SIG-M5 treated with dmso at 0.1 percent for 504 hours (cell line): ENCODE data around the gene BTBD2.

ENCODE experiments used
- DNase-seq: peaks from one replicate; lab custom pipeline; 2025; ENCODE audit not compliant: unreplicated experiment; lab: John Stamatoyannopoulos, UW

BTBD2 gene

DNA sequence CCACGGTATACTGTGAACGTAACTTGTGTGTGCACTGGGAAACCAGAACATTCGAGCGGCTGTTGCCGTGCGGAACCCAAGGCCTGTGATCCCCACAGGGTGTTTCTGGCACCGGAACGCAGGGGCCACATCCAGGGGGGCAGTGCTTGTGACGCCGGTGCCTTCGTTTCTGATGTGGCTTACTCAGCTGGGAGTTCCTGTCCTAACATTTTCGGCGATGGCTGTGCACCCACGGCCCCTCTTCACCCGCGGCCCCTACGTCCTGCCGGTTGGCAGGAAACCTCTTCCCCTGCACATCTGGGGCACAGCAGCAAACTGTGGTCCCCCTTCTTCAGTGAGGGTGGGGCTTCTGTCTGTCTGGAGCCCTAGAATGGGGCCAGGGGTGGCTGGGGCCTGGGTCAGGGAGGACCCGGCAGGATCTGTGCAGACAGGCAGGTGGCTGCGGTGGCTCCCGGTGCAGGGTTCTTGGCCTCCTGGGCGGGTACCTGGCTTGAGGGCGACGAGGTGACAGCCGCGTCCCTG, 48.4 kb downstream of the BTBD2 start:
- DNase-seq: no peak

DNA sequence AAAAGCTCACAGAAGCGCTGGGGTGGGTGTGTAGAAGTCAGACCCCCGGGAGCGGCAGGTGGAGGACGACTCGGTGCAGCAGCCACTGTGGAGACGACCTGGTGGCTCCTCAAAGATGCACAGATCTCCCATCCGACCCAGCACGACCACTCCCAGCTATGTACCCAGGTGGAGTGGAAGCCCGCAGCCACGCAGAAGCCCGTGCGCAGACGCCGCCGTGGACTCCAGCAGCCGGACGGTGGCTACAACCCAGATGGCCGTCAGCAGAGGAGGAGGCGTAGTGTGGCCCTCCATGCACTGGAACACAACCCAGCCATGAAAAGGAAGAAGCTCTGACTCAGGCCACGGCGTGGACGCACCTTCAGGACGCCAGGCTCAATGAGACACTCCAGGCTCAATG, 52.8 kb downstream of the BTBD2 start:
- DNase-seq: no peak

- no peak for DNase-seq
Measured at GRCh38 chr19:1961000-1961883, 54.3 kb downstream of the BTBD2 start.

- DNase-seq: no peak
Measured at GRCh38 chr19:1959928-1960589, 55.5 kb downstream of the BTBD2 start.

DNA sequence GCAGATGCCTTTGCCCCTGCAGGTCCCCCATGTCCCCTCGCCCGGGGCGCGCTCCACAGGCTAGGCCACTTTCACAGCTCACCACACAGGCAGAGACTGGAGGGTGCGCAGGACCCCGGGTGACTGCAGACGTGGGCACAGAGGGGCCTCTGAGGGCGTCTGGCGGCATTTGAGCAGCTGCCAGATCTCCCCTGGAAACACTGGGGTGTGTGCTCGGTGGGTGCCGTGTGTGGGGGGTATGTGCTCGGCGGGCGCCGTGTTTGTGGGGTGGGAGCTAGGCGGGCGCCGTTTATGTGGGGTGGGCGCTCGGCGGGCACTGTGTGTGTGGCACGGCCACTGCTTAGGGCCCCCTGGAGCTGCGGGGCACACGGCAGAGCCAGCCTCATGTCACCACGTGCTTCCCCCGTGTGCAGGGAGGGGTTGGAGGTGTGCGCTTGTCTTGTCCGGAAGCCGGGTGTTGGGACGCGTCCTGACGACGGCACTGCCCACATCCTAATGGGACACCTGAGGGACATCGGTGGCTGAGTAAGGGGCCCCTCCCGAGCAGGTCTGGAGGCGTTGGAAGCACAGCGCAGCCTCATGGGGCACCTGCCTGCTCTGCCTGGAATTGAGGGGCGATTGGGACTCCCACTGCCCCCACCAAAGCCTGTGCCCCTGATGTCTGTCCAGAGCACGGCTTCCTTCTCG, 57.8 kb downstream of the BTBD2 start:
- no peak for DNase-seq

DNA sequence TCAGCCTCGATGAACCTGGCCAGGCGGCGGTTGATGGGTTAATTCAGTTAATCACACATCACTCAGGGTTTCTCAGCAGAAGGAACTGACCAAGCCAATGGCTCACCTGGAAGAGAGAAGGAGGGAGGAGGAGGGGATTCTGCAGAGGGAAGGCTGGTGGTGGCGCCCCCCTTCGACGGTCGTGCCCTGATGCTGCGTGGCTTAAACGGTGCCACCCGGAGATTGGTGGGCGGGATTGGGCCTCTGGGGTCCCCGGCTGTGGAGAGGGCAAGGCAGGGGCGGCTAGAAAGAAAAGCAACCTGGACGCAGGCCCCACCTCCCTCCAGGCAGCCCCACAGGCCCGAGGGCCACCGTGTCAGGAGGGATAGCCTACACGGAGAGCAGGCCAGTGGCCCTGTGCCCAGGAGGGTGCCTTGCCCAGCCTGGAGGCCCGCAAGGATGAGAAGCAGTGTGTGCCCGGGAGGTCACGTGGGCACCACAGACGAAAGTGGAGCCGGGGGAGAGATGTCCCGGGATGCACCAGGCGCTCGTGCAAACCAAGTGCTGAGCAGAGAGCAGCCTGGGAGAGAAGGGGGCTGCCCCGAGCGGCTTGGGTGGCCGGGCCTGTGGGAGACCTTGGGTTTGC, 58.5 kb downstream of the BTBD2 start:
- DNase-seq: no peak

DNA sequence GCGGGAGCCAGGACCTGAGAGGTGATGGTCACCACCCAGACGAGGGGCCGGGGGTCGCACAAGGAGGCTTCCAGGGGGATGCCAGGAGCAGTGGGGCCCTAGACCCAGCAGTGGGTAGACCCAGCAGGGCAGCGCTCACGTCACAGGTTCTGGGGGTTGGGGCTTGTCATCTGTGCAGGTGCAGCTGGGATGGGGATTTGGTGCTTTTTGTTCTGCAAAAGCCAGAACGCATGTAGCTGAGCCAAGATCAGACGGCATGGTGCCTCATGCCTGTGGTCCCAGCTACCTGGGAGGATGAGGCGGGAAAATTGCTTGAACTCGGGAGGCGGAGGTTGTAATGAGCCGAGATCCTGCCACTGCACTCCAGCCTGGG, 59.4 kb downstream of the BTBD2 start:
- no peak for DNase-seq

GRCh38 chr19:1955171-1956121, 60.1 kb downstream of the BTBD2 start:
- no peak for DNase-seq

GRCh38 chr19:1954532-1954933, 61.0 kb downstream of the BTBD2 start:
- no peak for DNase-seq

GRCh38 chr19:1953441-1954094, 61.9 kb downstream of the BTBD2 start:
- DNase-seq: no peak

DNA sequence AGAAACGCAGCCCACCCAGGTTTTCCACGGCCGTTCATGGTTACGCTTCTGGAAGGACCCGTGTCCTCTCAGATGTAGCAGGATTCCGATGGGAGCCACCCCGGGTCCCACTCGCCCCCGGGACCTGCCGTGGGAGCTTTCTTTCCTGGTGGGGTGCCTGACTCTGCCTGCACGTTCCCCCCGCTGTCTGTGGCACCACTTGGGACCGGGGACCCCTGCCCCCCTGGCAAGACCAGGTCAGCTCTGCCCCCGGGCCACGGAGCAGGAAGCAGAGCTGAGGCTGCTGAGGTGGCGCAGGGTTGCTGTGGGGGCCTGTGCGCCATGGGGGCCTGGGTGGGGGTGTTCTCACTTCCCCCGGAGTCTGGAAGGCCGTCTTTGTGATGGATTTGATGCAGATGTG, 62.5 kb downstream of the BTBD2 start:
- DNase-seq: no peak

GRCh38 chr19:1952635-1953034, 62.9 kb downstream of the BTBD2 start:
- no peak for DNase-seq

DNA sequence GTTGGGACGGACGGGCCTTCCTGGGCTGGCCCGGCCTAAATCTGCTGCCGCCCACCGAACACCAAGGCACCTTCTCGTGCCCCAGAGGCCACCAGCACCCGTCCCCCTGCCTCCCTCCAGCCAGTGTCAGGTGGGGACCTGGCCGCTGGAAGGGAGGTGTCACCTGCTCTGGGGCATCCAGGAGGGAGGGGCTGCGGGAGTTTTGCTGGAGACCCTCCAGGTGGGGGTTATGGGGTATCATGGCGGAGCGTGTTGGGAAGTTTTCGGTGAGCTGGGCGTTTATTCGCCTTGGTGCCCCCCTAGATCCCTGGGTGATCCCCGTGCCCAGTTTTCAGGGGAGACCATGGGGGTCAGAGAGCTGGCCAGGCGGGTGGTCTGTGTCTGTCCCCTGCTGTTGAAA, 64.9 kb downstream of the BTBD2 start:
- DNase-seq: no peak

- DNase-seq: no peak
Measured at GRCh38 chr19:1949304-1950101, 66.0 kb downstream of the BTBD2 start.

DNA sequence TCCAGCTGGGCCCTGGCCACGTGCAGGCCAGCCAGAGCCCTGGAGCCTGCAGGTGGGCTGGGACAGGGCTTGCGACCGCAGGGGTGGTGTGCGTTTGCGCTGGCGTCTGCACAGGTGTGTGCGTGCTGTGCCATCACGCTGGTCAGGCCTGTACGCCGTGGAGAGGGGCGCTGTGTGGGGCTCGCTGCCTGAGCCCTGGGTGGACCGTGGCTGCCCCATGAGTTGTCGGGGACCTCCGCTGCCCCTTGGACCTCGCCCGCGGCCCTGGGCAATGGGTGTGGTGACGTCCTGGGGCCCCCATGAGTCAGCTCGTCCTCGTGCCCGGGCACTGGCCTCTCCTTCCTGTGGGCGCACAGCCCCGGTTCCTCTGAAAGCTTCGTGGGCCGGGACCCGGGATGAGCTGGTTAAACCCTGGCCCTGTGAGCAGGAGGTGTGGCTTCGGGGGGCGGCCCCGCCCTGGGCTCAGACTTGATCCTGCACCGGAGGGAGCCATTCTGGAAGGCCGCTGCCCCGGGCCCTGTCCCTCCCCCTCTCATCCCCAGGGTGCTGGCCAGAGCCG, 67.8 kb downstream of the BTBD2 start:
- DNase-seq: no peak

GRCh38 chr19:1945899-1946298, 69.6 kb downstream of the BTBD2 start:
- DNase-seq: no peak

GRCh38 chr19:1944916-1945561, 70.5 kb downstream of the BTBD2 start:
- DNase-seq: no peak
